ENCODE data around the gene C4orf51. TPM values are rescaled to one million over a fixed set of nuclear protein-coding genes. Genes with fewer than 3 reads are reported as not detected.

C4orf51 gene
- total and polyA plus RNA-seq, 2 donors (not counting 1 experiment from before 2014, with no cell fraction given): not detected

DNA sequence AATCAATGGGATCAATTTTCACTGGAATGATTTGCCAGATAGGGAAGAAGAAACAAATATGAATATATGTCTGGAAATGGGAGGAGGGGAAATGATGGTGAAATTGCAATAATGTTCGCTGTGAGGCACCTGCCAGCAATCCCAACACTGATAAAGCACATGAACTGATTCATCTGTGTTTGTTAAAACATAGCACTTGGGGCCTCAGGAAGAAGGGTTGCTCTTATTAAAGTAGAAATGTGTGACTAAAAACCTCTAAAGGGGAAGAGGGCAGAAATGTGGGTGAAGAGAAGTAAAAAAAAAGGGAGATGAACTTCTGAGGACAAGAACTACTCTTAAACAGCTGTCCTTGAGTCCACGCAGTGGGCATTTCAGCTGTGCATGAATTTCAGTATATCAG lies 101.4 kb downstream of the C4orf51 start:
- no peak overlapping the region for H3K4me2 ChIP-seq (replicated peaks; ENCODE audit: low read depth, low read length, poor library complexity, severe bottlenecking)
- peaks cover 3% of the 10 kb centered on the region for H3K9me3 Mint-ChIP-seq (ENCODE audit: insufficient read depth)
- CTCF ChIA-PET: no interaction called here

More for the DNA sequence above, 101.4 kb downstream of the C4orf51 start:
- Histone ChIP-seq H3K27ac (ENCODE audit: low read length in 2 of 2) (no peak overlapping the region), H3K4me3 (ENCODE audit: control extremely low read depth in 1 of 5, extremely low read depth in 1 of 5, insufficient read depth in 1 of 5, low read depth in 2 of 5, low read length in 4 of 5) (no peak overlapping the region), H3K9me3 (ENCODE audit: control extremely low read depth in 1 of 3, control insufficient read depth in 2 of 3, insufficient read depth in 1 of 3, low read length in 2 of 3) (no peaks in the 10 kb centered on the region), H2AFZ (ENCODE audit: insufficient read depth, low read depth, low read length, poor library complexity, severe bottlenecking) (no peak overlapping the region), H3K36me3 (replicated peaks in 1 of 2; ENCODE audit: control extremely low read depth in 1 of 2, control insufficient read depth in 1 of 2, extremely low read depth in 1 of 2, insufficient read depth in 2 of 2, low read length in 1 of 2) (peaks cover 3 to 15% of the 10 kb centered on the region in 2 experiments), H3K4me1 (ENCODE audit: control insufficient read depth in 2 of 2, insufficient read depth in 2 of 2, low read length in 2 of 2) (no peaks in the 10 kb centered on the region), H3K9ac (ENCODE audit: low read length) (no peak overlapping the region), H3K79me2 (ENCODE audit: control insufficient read depth, insufficient read depth, low read length) (no peaks in the 10 kb centered on the region), H4K20me1 (ENCODE audit: control insufficient read depth, insufficient read depth, low read length, poor library complexity, severe bottlenecking) (no peaks in the 10 kb centered on the region), H3K27me3 (replicated peaks in 1 of 4; ENCODE audit: control extremely low read depth in 1 of 4, control insufficient read depth in 3 of 4, insufficient read depth in 4 of 4, low read length in 3 of 4) (no peaks in the 10 kb centered on the region)
- no CpG with 5 or more reads among the region's 2 CpGs for WGBS (ENCODE audit: insufficient coverage)
- H3K4me3 Mint-ChIP-seq: no peak overlapping the region
- DNase-seq (no peak), ATAC-seq (ENCODE audit: low read depth) (no peak)
- no peaks in the 10 kb centered on the region for H3K4me1 Mint-ChIP-seq
- POLR2A ChIA-PET: no interaction called here
- no peaks in the 10 kb centered on the region for H3K27me3 Mint-ChIP-seq
- no peak overlapping the region for H3K27ac Mint-ChIP-seq
- no peak for TF ChIP-seq EZH2 (IDR thresholded peaks at IDR 0.05; ENCODE audit: borderline replicate concordance, insufficient read depth, low read depth, low read length, poor library complexity, severe bottlenecking)
- TF ChIP-seq, protein P1, sequence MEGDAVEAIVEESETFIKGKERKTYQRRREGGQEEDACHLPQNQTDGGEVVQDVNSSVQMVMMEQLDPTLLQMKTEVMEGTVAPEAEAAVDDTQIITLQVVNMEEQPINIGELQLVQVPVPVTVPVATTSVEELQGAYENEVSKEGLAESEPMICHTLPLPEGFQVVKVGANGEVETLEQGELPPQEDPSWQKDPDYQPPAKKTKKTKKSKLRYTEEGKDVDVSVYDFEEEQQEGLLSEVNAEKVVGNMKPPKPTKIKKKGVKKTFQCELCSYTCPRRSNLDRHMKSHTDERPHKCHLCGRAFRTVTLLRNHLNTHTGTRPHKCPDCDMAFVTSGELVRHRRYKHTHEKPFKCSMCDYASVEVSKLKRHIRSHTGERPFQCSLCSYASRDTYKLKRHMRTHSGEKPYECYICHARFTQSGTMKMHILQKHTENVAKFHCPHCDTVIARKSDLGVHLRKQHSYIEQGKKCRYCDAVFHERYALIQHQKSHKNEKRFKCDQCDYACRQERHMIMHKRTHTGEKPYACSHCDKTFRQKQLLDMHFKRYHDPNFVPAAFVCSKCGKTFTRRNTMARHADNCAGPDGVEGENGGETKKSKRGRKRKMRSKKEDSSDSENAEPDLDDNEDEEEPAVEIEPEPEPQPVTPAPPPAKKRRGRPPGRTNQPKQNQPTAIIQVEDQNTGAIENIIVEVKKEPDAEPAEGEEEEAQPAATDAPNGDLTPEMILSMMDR (IDR thresholded peaks at IDR 0.05): no peak
- intact Hi-C loops (cut with micrococcal nuclease): no loop called here

Other genes starting within 250 kb of the C4orf51 start
- gene SMAD1, start 198.3 kb upstream of the C4orf51 start, total RNA-seq: not detected in 2 replicates
- 0.12 and 0.14 TPM in 2 replicates for gene SMAD1, start 198.3 kb upstream of the C4orf51 start, polyA plus RNA-seq
- gene MMAA, start 60.8 kb upstream of the C4orf51 start, total RNA-seq: 7.8 and 9.0 TPM in 2 replicates
- 3.9 TPM in 2 replicates for gene MMAA, start 60.8 kb upstream of the C4orf51 start, polyA plus RNA-seq

Measured in B cell (primary cell).